Karpas-422 (cell line): ENCODE data around the gene SNRPA. TPM values are rescaled to one million over a fixed set of nuclear protein-coding genes. Genes with fewer than 3 reads are reported as not detected.
A peak's percentile ranks its signal among the peaks of the same experiment; 100 is the strongest.
"Not testable (repeated sequence)": the region's sequence is repeated elsewhere in the genome, so short reads cannot be mapped to it uniquely, and the experiment has no call there.

Experiments
- DNase-seq: peaks from one replicate; pipeline ENCODE4 v3.0.0-alpha.2; 2015
- H2AFZ ChIP-seq: fragments of 200-600 bp; sonication (generic); 2 replicates; pipeline ENCODE4 v1.6.1; 2014; ENCODE audit warnings: antibody characterized with exemption, low read length, mixed read lengths
- H3K27ac ChIP-seq: fragments of 200-600 bp; sonication (generic); 2 replicates; pipeline ENCODE4 v1.5.1; 2014; ENCODE audit warnings: mild to moderate bottlenecking, low read length, moderate library complexity
- H3K27me3 ChIP-seq: fragments of 200-600 bp; sonication (generic); 2 replicates; pipeline ENCODE4 v1.6.1; 2014; ENCODE audit warnings: low read length, mixed read lengths
- H3K36me3 ChIP-seq: fragments of 200-600 bp; sonication (generic); 2 replicates; pipeline ENCODE4 v1.6.1; 2014; ENCODE audit warnings: low read length, mixed read lengths; ENCODE audit not compliant: insufficient read depth
- H3K4me1 ChIP-seq: fragments of 200-600 bp; sonication (generic); 2 replicates; pipeline ENCODE4 v1.6.1; 2014; ENCODE audit warnings: mild to moderate bottlenecking, low read length, mixed read lengths
- H3K4me2 ChIP-seq: fragments of 200-600 bp; sonication (generic); 2 replicates; pipeline ENCODE4 v1.6.1; 2014; ENCODE audit warnings: low read length, low read depth, mild to moderate bottlenecking; ENCODE audit not compliant: poor library complexity, severe bottlenecking
- H3K4me3 ChIP-seq: fragments of 200-600 bp; sonication (generic); 2 replicates; pipeline ENCODE4 v1.5.1; 2014; ENCODE audit warnings: mild to moderate bottlenecking, antibody characterized with exemption, low read length, mixed read lengths
- H3K79me2 ChIP-seq: fragments of 200-600 bp; sonication (generic); 2 replicates; pipeline ENCODE4 v1.6.1; 2014; ENCODE audit warnings: mild to moderate bottlenecking, low read length, mixed read lengths
- H3K9ac ChIP-seq: fragments of 200-600 bp; sonication (generic); 2 replicates; pipeline ENCODE4 v1.6.0; 2014; ENCODE audit warnings: low read length
- H3K9me2 ChIP-seq: fragments of 200-600 bp; sonication (generic), shearing (Covaris generic); replicated peaks from 2 replicates; pipeline ENCODE4 v1.6.0; 2014; ENCODE audit warnings: mild to moderate bottlenecking, low read length, moderate library complexity; ENCODE audit not compliant: insufficient read depth
- H3K9me3 ChIP-seq: fragments of 300-700, 200-600 bp; sonication (generic); 2 replicates; pipeline ENCODE4 v1.6.1; 2014; ENCODE audit warnings: low read length, mixed read lengths
- H4K20me1 ChIP-seq: fragments of 200-600 bp; sonication (generic); 2 replicates; pipeline ENCODE4 v1.6.1; 2014; ENCODE audit warnings: mild to moderate bottlenecking, antibody characterized with exemption, low read length, low read depth; ENCODE audit not compliant: insufficient read depth
- total RNA-seq: library from RNA; depleted of rRNA; stranded (reverse); fragments of >200 nt; shearing (Covaris generic); gene quantifications from 2 replicates; pipeline ENCODE4 v1.2.3, GENCODE V29; 2014; ENCODE audit warnings: low replicate concordance

The SNRPA gene
- total RNA-seq, 1 experiment from 2014 or later, result 136 TPM

GRCh38 chr19:40777937-40778705 lies 27.1 kb downstream of the SNRPA start, which contains the start of gene RAB4B:
TSS of gene RAB4B (plus strand) at chr19:40778247. CDS start at chr19:40778376, 129 bp downstream.
- no peaks in the 10 kb centered on the region for H3K9me3 ChIP-seq
- peak within 1 kb of the TSS; percentile 77 for H3K4me3 ChIP-seq
- no peaks in the 10 kb centered on the region for H3K36me3 ChIP-seq
- H3K27ac ChIP-seq, result peak within 1 kb of the TSS; percentile 100
- H3K9ac ChIP-seq, result peak within 1 kb of the TSS; percentile 98
- peaks cover 11% of the 10 kb centered on the region; the same call in 1 of the 2 replicates for H3K79me2 ChIP-seq
- peaks cover 23% of the 10 kb centered on the region for H3K4me1 ChIP-seq
- no peaks in the 10 kb centered on the region for H3K9me2 ChIP-seq
- peak; percentile 100 for DNase-seq
- no peaks in the 10 kb centered on the region for H3K27me3 ChIP-seq
- peak within 1 kb of the TSS; percentile 96 for H3K4me2 ChIP-seq
- no peaks in the 10 kb centered on the region for H4K20me1 ChIP-seq
- no peak within 1 kb of the TSS for H2AFZ ChIP-seq

GRCh38 chr19:40778706-40779284 lies 27.8 kb downstream of the SNRPA start:
- H3K27me3 ChIP-seq, result no peaks in the 10 kb centered on the region
- no peaks in the 10 kb centered on the region for H3K9me2 ChIP-seq
- H3K9ac ChIP-seq, result peak overlapping the region; percentile 79
- no peaks in the 10 kb centered on the region for H4K20me1 ChIP-seq
- H3K4me3 ChIP-seq, result peak overlapping the region; percentile 76
- H3K27ac ChIP-seq, result peak overlapping the region; percentile 100
- H3K36me3 ChIP-seq, result no peaks in the 10 kb centered on the region
- H3K9me3 ChIP-seq, result no peaks in the 10 kb centered on the region
- H3K4me2 ChIP-seq, result peak overlapping the region; percentile 83
- peaks cover 23% of the 10 kb centered on the region for H3K4me1 ChIP-seq
- peaks cover 11% of the 10 kb centered on the region; the same call in 1 of the 2 replicates for H3K79me2 ChIP-seq
- no peak for DNase-seq
- no peak overlapping the region for H2AFZ ChIP-seq

- H3K27me3 ChIP-seq, result no peaks in the 10 kb centered on the region
- H3K27ac ChIP-seq, result no peak overlapping the region
These were observed 29.6 kb downstream of the SNRPA start for GRCh38 chr19:40780582-40780981.

GRCh38 chr19:40781140-40781539 lies 30.1 kb downstream of the SNRPA start:
- H3K9me3 ChIP-seq, result no peaks in the 10 kb centered on the region
- no peak overlapping the region for H3K4me2 ChIP-seq
- H2AFZ ChIP-seq, result no peak overlapping the region
- H4K20me1 ChIP-seq, result no peaks in the 10 kb centered on the region
- no peaks in the 10 kb centered on the region for H3K9me2 ChIP-seq
- H3K27me3 ChIP-seq, result no peaks in the 10 kb centered on the region
- no peak for DNase-seq
- no peak overlapping the region for H3K27ac ChIP-seq
- H3K36me3 ChIP-seq, result no peaks in the 10 kb centered on the region
- peaks cover 11% of the 10 kb centered on the region; the same call in 1 of the 2 replicates for H3K79me2 ChIP-seq
- H3K9ac ChIP-seq, result no peak overlapping the region
- no peak overlapping the region for H3K4me3 ChIP-seq
- H3K4me1 ChIP-seq, result peaks cover 23% of the 10 kb centered on the region

More at GRCh38 chr19:40780582-40780981, 29.6 kb downstream of the SNRPA start:
- no peak overlapping the region for H3K9ac ChIP-seq
- peaks cover 11% of the 10 kb centered on the region; the same call in 1 of the 2 replicates for H3K79me2 ChIP-seq
- no peaks in the 10 kb centered on the region for H4K20me1 ChIP-seq
- no peak overlapping the region for H3K4me2 ChIP-seq
- peaks cover 23% of the 10 kb centered on the region for H3K4me1 ChIP-seq
- no peak overlapping the region for H3K4me3 ChIP-seq
- no peaks in the 10 kb centered on the region for H3K36me3 ChIP-seq
- no peak for DNase-seq
- H3K9me3 ChIP-seq, result no peaks in the 10 kb centered on the region
- H3K9me2 ChIP-seq, result no peaks in the 10 kb centered on the region
- H2AFZ ChIP-seq, result no peak overlapping the region

- Histone ChIP-seq H3K4me2 (no peak overlapping the region), H3K79me2 (peaks cover 11% of the 10 kb centered on the region; the same call in 1 of the 2 replicates), H2AFZ (no peak overlapping the region), H3K9me3 (no peaks in the 10 kb centered on the region), H4K20me1 (no peaks in the 10 kb centered on the region), H3K4me1 (peaks cover 12% of the 10 kb centered on the region), H3K36me3 (no peaks in the 10 kb centered on the region), H3K9ac (no peak overlapping the region), H3K27me3 (no peaks in the 10 kb centered on the region), H3K9me2 (no peaks in the 10 kb centered on the region), H3K4me3 (no peak overlapping the region), H3K27ac (no peak overlapping the region)
- DNase-seq, result no peak
These were observed 32.7 kb downstream of the SNRPA start for GRCh38 chr19:40783711-40784110.

GRCh38 chr19:40784146-40784545 lies 33.1 kb downstream of the SNRPA start:
- H3K36me3 ChIP-seq, DNase-seq, H3K9me3 ChIP-seq, H3K4me3 ChIP-seq, H3K9ac ChIP-seq, H4K20me1 ChIP-seq, H3K27ac ChIP-seq, H3K4me1 ChIP-seq, H3K9me2 ChIP-seq, H3K79me2 ChIP-seq, H2AFZ ChIP-seq, H3K4me2 ChIP-seq, H3K27me3 ChIP-seq: not testable (repeated sequence)

GRCh38 chr19:40785526-40785925 lies 34.5 kb downstream of the SNRPA start:
- Histone ChIP-seq H3K9ac (no peak overlapping the region), H3K4me1 (no peaks in the 10 kb centered on the region), H4K20me1 (no peaks in the 10 kb centered on the region), H3K9me2 (no peaks in the 10 kb centered on the region), H2AFZ (no peak overlapping the region), H3K79me2 (no peaks in the 10 kb centered on the region), H3K4me2 (no peak overlapping the region), H3K36me3 (no peaks in the 10 kb centered on the region), H3K27me3 (no peaks in the 10 kb centered on the region), H3K9me3 (no peaks in the 10 kb centered on the region), H3K4me3 (no peak overlapping the region), H3K27ac (no peak overlapping the region)
- no peak for DNase-seq
